Measurements from ENCODE around the gene NOS2.
"Not testable (repeated sequence)": the region's sequence is repeated elsewhere in the genome, so short reads cannot be mapped to it uniquely, and the experiment has no call there.

Gene NOS2

DNA sequence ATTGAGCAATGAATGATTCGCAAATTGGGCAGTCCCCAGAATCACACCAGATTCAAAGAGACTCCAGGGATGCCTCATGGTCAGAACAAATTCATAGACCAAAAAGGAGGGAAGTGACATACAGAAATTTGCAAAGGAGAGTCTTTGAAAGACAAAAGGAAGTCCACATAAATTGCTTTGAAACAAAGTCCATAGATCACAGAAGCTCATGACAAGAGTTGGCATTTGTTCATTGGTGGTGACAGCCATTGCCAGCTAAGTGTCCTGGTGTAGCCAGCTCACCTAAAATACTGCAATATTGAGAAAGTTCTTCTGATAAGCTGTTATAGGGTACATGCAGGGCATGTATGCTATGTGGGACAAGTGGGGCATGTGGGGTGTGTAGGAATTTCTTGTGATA is 37.4 kb upstream of the NOS2 start:
- H3K9ac ChIP-seq (ENCODE audit: low read length); H3K9me3 ChIP-seq (ENCODE audit: control insufficient read depth, insufficient read depth, low read depth, low read length); H3K27me3 ChIP-seq (ENCODE audit: control insufficient read depth, insufficient read depth, low read length); H3K4me3 ChIP-seq (ENCODE audit: low read depth, low read length); H3K4me1 ChIP-seq (ENCODE audit: control insufficient read depth, insufficient read depth, low read length); H3K27ac ChIP-seq (ENCODE audit: low read depth, low read length); H3K36me3 ChIP-seq (ENCODE audit: control insufficient read depth, insufficient read depth, low read length): not testable (repeated sequence)

DNA sequence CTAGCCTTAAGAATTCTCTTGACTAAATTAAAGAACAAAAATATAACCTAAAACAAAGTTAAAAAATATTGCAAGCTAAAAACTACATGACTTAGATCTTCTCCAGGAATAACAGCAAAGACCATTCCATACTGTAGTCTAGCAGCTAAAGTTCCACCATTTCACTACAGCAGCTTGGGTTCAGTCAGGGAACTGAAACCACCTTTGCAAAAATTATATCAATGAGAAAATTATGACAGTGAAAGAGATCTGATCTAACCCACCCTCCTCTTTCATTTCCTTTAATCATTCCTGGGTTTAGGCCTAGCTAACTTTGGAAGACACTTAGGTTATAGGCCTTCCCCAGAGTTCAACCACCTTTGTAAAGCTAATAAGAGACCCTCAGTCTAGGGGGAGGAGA is 36.3 kb upstream of the NOS2 start:
- Histone ChIP-seq H3K27me3 (ENCODE audit: control insufficient read depth, insufficient read depth, low read length) (no peaks in the 10 kb centered on the region), H3K36me3 (ENCODE audit: control insufficient read depth, insufficient read depth, low read length) (no peaks in the 10 kb centered on the region), H3K9me3 (ENCODE audit: control insufficient read depth, insufficient read depth, low read depth, low read length) (0 out of 2 replicates have a peak, but pooled peaks cover 3% of the 10 kb centered on the region), H3K9ac (ENCODE audit: low read length) (no peak overlapping the region), H3K27ac (ENCODE audit: low read depth, low read length) (no peak overlapping the region), H3K4me1 (ENCODE audit: control insufficient read depth, insufficient read depth, low read length) (no peaks in the 10 kb centered on the region), H3K4me3 (ENCODE audit: low read depth, low read length) (no peak overlapping the region)

DNA sequence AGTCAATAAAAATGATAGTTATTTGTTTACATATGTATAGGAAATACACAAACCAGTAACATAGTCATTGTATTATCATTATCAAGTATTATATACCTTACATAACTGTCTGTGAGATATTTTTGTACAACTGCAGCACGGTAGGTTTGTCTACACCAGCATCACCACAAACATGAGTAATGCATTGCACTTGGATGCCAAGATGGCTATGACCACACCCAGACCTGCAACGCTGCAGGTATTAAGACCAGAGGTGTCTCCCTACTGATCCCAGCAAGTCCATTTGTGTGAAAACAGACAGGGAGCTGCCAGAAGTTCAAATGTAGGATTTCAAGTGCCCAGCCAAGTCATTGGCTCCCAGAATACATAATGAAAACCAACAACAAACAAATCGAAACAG is 34.2 kb upstream of the NOS2 start:
- Histone ChIP-seq H3K9me3 (ENCODE audit: control insufficient read depth, insufficient read depth, low read depth, low read length) (0 out of 2 replicates have a peak, but pooled peaks cover 3% of the 10 kb centered on the region), H3K36me3 (ENCODE audit: control insufficient read depth, insufficient read depth, low read length) (no peaks in the 10 kb centered on the region), H3K4me3 (ENCODE audit: low read depth, low read length) (no peak overlapping the region), H3K27ac (ENCODE audit: low read depth, low read length) (no peak overlapping the region), H3K27me3 (ENCODE audit: control insufficient read depth, insufficient read depth, low read length) (no peaks in the 10 kb centered on the region), H3K9ac (ENCODE audit: low read length) (no peak overlapping the region), H3K4me1 (ENCODE audit: control insufficient read depth, insufficient read depth, low read length) (no peaks in the 10 kb centered on the region)

- no peak overlapping the region for H3K27ac ChIP-seq (ENCODE audit: low read depth, low read length)
Observed at GRCh38 chr17:27832831-27833230, 32.5 kb upstream of the NOS2 start.

DNA sequence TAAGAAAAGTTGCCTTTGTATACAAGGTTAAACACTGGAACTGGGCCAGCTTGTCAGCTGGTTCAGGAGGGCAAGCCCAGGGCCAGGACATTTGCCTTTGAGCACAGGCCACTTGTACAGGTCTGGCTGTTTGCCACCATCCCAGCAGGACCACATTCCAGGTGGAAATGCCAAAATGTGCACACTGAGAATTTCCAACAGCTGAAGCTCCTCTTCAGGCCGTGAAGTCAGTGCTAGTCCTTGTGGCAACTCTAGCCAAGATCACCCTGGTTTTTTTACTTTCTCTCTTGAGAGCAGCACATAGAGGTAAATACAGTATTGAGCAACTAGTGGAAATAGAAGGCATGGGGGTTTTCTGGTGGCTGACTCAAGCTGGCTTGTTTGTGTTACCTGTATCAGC is 29.6 kb upstream of the NOS2 start:
- not testable (repeated sequence) for H3K27me3 ChIP-seq (ENCODE audit: control insufficient read depth, insufficient read depth, low read length); H3K9me3 ChIP-seq (ENCODE audit: control insufficient read depth, insufficient read depth, low read depth, low read length); H3K9ac ChIP-seq (ENCODE audit: low read length); H3K4me3 ChIP-seq (ENCODE audit: low read depth, low read length); H3K4me1 ChIP-seq (ENCODE audit: control insufficient read depth, insufficient read depth, low read length); H3K36me3 ChIP-seq (ENCODE audit: control insufficient read depth, insufficient read depth, low read length); H3K27ac ChIP-seq (ENCODE audit: low read depth, low read length)

More at GRCh38 chr17:27832831-27833230, 32.5 kb upstream of the NOS2 start:
- H3K9ac ChIP-seq (ENCODE audit: low read length) = no peak overlapping the region
- H3K27me3 ChIP-seq (ENCODE audit: control insufficient read depth, insufficient read depth, low read length) = no peaks in the 10 kb centered on the region
- no peak overlapping the region for H3K4me3 ChIP-seq (ENCODE audit: low read depth, low read length)
- no peaks in the 10 kb centered on the region for H3K36me3 ChIP-seq (ENCODE audit: control insufficient read depth, insufficient read depth, low read length)
- no peaks in the 10 kb centered on the region for H3K4me1 ChIP-seq (ENCODE audit: control insufficient read depth, insufficient read depth, low read length)
- H3K9me3 ChIP-seq (ENCODE audit: control insufficient read depth, insufficient read depth, low read depth, low read length) = 0 out of 2 replicates have a peak, but pooled peaks cover 3% of the 10 kb centered on the region

DNA sequence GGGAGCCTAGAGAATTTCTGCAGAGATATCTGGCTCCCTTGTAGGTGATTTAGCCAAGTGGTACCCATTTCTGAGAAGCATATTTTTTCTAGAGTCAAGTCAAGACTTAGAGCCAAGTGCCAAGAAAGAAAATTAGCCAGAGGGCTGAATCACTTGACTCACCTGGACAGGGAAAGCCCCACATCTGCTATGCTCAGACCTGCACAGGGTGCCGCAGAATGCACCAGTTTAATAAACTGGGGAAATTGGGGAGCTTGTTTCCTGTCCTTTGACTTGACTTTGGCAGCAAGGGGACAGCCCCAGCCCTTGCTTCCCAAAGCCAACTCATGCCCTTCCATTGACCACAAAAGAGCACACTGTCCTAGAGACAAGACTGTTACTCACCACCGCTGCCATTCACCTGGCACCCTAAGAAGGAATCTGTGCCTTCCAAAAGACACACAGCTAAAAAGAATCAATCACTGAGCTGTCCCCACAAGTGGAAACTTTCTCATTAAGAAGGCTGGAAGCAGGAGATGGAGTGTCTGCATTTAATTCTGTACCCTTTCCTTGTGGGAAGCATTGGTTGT is 28.9 kb upstream of the NOS2 start:
- not testable (repeated sequence) for H3K36me3 ChIP-seq (ENCODE audit: control insufficient read depth, insufficient read depth, low read length); H3K9me3 ChIP-seq (ENCODE audit: control insufficient read depth, insufficient read depth, low read depth, low read length); H3K27ac ChIP-seq (ENCODE audit: low read depth, low read length); H3K27me3 ChIP-seq (ENCODE audit: control insufficient read depth, insufficient read depth, low read length); H3K4me1 ChIP-seq (ENCODE audit: control insufficient read depth, insufficient read depth, low read length); H3K4me3 ChIP-seq (ENCODE audit: low read depth, low read length); H3K9ac ChIP-seq (ENCODE audit: low read length)

DNA sequence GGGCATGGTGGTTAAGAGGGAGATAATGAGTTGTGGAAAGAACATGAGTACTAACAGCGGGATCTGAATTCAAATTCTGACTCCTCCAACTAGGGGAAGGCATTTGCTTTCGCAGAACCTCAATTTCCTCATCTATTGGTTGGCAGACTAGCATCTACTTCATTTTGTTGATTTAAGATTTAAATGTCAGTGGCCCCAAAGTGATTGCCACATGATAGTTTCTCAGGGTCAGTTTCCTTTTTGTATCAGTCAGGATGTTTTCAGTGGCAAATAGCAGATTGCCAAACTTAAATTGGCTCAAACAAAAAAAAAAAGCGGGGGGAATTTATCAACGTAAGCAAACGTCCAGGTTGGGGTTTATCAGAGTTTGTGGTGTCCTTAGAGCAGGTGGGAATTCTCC is 25.1 kb upstream of the NOS2 start:
- no peak overlapping the region for H3K4me3 ChIP-seq (ENCODE audit: low read depth, low read length)
- H3K4me1 ChIP-seq (ENCODE audit: control insufficient read depth, insufficient read depth, low read length) = no peaks in the 10 kb centered on the region
- no peak overlapping the region for H3K27ac ChIP-seq (ENCODE audit: low read depth, low read length)
- no peak overlapping the region for H3K9ac ChIP-seq (ENCODE audit: low read length)
- peaks cover 17% of the 10 kb centered on the region for H3K9me3 ChIP-seq (ENCODE audit: control insufficient read depth, insufficient read depth, low read depth, low read length)
- no peaks in the 10 kb centered on the region for H3K27me3 ChIP-seq (ENCODE audit: control insufficient read depth, insufficient read depth, low read length)
- H3K36me3 ChIP-seq (ENCODE audit: control insufficient read depth, insufficient read depth, low read length) = no peaks in the 10 kb centered on the region

- H3K4me3 ChIP-seq (ENCODE audit: low read depth, low read length) = no peak overlapping the region
- H3K9ac ChIP-seq (ENCODE audit: low read length) = no peak overlapping the region
- H3K4me1 ChIP-seq (ENCODE audit: control insufficient read depth, insufficient read depth, low read length) = no peaks in the 10 kb centered on the region
- peaks cover 19% of the 10 kb centered on the region for H3K9me3 ChIP-seq (ENCODE audit: control insufficient read depth, insufficient read depth, low read depth, low read length)
- H3K27ac ChIP-seq (ENCODE audit: low read depth, low read length) = no peak overlapping the region
- H3K27me3 ChIP-seq (ENCODE audit: control insufficient read depth, insufficient read depth, low read length) = no peaks in the 10 kb centered on the region
- no peaks in the 10 kb centered on the region for H3K36me3 ChIP-seq (ENCODE audit: control insufficient read depth, insufficient read depth, low read length)
Observed at GRCh38 chr17:27824745-27825144, 24.4 kb upstream of the NOS2 start.

- no peaks in the 10 kb centered on the region for H3K27me3 ChIP-seq (ENCODE audit: control insufficient read depth, insufficient read depth, low read length)
- H3K9me3 ChIP-seq (ENCODE audit: control insufficient read depth, insufficient read depth, low read depth, low read length) = peaks cover 19% of the 10 kb centered on the region
- no peaks in the 10 kb centered on the region for H3K4me1 ChIP-seq (ENCODE audit: control insufficient read depth, insufficient read depth, low read length)
- H3K4me3 ChIP-seq (ENCODE audit: low read depth, low read length) = no peak overlapping the region
- no peak overlapping the region for H3K9ac ChIP-seq (ENCODE audit: low read length)
- no peaks in the 10 kb centered on the region for H3K36me3 ChIP-seq (ENCODE audit: control insufficient read depth, insufficient read depth, low read length)
- no peak overlapping the region for H3K27ac ChIP-seq (ENCODE audit: low read depth, low read length)
Observed at GRCh38 chr17:27824176-27824715, 23.9 kb upstream of the NOS2 start.

DNA sequence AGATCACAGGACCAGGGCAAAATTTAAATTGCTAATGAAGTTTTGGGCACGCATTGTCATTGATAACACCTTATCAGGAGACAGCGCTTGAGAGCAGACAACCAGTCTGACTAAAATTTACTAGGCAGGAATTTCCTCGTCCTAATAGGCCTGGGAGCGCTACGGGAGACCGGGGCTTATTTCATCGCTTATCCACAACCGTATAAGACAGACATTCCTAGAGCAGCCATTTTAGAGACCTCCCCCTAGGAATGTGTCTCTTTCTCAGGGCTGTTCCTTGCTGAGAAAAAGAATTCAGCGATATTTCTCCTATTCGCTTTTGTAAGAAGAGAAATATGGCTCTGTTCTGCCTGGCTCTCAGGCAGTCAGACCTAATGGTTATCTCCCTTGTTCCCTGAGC is 21.8 kb upstream of the NOS2 start:
- H3K27me3 ChIP-seq (ENCODE audit: control insufficient read depth, insufficient read depth, low read length); H3K27ac ChIP-seq (ENCODE audit: low read depth, low read length); H3K36me3 ChIP-seq (ENCODE audit: control insufficient read depth, insufficient read depth, low read length); H3K4me1 ChIP-seq (ENCODE audit: control insufficient read depth, insufficient read depth, low read length); H3K9ac ChIP-seq (ENCODE audit: low read length); H3K4me3 ChIP-seq (ENCODE audit: low read depth, low read length): not testable (repeated sequence)
- H3K9me3 ChIP-seq (ENCODE audit: control insufficient read depth, insufficient read depth, low read depth, low read length) = peaks cover 19% of the 10 kb centered on the region

DNA sequence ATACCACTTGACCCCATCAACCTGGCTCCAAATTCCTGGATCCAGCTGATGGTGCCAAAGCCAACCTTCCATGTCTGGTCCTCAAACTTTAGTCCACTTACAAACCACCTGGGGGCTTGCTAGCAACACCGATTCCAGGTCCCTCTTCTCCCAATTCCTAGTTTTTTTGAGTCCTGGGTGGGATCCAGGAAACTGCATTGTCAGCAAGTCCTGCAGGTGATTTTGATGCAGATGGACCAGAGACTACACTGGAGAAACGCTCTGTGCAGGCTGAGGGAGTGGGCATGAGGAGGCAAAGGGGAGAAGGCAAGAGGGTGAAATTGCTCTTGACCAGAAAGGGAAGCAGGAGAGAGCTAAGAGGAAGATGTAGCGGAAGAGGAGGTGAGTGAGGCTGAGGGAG is 21.0 kb upstream of the NOS2 start:
- H3K4me3 ChIP-seq (ENCODE audit: low read depth, low read length) = no peak overlapping the region
- no peak overlapping the region for H3K9ac ChIP-seq (ENCODE audit: low read length)
- H3K4me1 ChIP-seq (ENCODE audit: control insufficient read depth, insufficient read depth, low read length) = no peaks in the 10 kb centered on the region
- no peaks in the 10 kb centered on the region for H3K27me3 ChIP-seq (ENCODE audit: control insufficient read depth, insufficient read depth, low read length)
- no peak overlapping the region for H3K27ac ChIP-seq (ENCODE audit: low read depth, low read length)
- peaks cover 19% of the 10 kb centered on the region for H3K9me3 ChIP-seq (ENCODE audit: control insufficient read depth, insufficient read depth, low read depth, low read length)
- no peaks in the 10 kb centered on the region for H3K36me3 ChIP-seq (ENCODE audit: control insufficient read depth, insufficient read depth, low read length)

DNA sequence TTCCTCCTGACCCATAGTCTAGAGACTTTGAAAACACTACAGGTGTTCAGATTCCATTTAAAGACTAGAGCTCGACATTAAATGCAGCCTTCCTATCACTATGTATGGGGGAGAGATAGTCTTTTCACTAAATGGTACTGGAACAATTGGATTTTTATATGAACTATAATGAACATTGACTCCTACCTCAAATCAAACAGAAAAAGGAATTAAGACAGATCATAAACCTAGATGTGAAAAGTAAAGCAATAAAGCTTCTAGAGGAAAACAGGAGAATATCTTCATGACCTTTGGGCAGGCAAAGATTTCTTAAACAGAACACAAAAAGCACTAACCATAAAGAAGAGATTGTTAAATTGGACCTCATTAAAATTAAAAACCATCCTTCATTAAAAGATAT is 18.8 kb upstream of the NOS2 start:
- H3K4me3 ChIP-seq (ENCODE audit: low read depth, low read length) = no peak overlapping the region
- H3K27me3 ChIP-seq (ENCODE audit: control insufficient read depth, insufficient read depth, low read length) = no peaks in the 10 kb centered on the region
- H3K9ac ChIP-seq (ENCODE audit: low read length) = no peak overlapping the region
- no peaks in the 10 kb centered on the region for H3K36me3 ChIP-seq (ENCODE audit: control insufficient read depth, insufficient read depth, low read length)
- H3K9me3 ChIP-seq (ENCODE audit: control insufficient read depth, insufficient read depth, low read depth, low read length) = peaks cover 19% of the 10 kb centered on the region
- H3K4me1 ChIP-seq (ENCODE audit: control insufficient read depth, insufficient read depth, low read length) = no peaks in the 10 kb centered on the region
- no peak overlapping the region for H3K27ac ChIP-seq (ENCODE audit: low read depth, low read length)

Measured in HUES6 (cell line).